Measurements from ENCODE around the gene BCL6B. TPM values are rescaled to one million over a fixed set of nuclear protein-coding genes. Genes with fewer than 3 reads are reported as not detected.
A peak's percentile ranks its signal among the peaks of the same experiment; 100 is the strongest.

BCL6B gene
- total and polyA plus RNA-seq, 2 donors from 2014 or later = 4.4 to 33.3 TPM

- DNase-seq = peak in 3 of 5 donors; percentile 22 to 77 (median 26)
- H3K4me3 ChIP-seq (ENCODE audit: low read length in 3 of 3) = no peak overlapping the region
- intact Hi-C loops (cut with DNase I) = no loop called here
- no peak for FAIRE-seq
- no peak overlapping the region for H3K9ac ChIP-seq (ENCODE audit: low read length in 3 of 3)
- no peak overlapping the region for H3K27ac ChIP-seq (ENCODE audit: low read depth in 2 of 2, low read length in 2 of 2)
- no peaks in the 10 kb centered on the region for H3K27me3 ChIP-seq (ENCODE audit: control insufficient read depth, insufficient read depth, low read length)
- no peak for TF ChIP-seq CTCF (IDR thresholded peaks at IDR 0.05; ENCODE audit: borderline replicate concordance, extremely low read depth, insufficient read depth)
- no peaks in the 10 kb centered on the region for H3K9me3 ChIP-seq (ENCODE audit: control insufficient read depth in 2 of 3, insufficient read depth in 1 of 3, low read length in 3 of 3)
- H3K36me3 ChIP-seq (ENCODE audit: control insufficient read depth in 2 of 3, insufficient read depth in 3 of 3, low read length in 3 of 3) = peaks cover 2 to 13% (median 5%) of the 10 kb centered on the region in 3 donors
- peaks cover 0 to 7% (median 0%) of the 10 kb centered on the region in 3 donors for H3K4me1 ChIP-seq (ENCODE audit: control insufficient read depth in 2 of 3, insufficient read depth in 2 of 3, low read depth in 1 of 3, low read length in 3 of 3)
These were observed 26.4 kb upstream of the BCL6B start for GRCh38 chr17:6996256-6997011.

- TF ChIP-seq CTCF (IDR thresholded peaks at IDR 0.05; ENCODE audit: borderline replicate concordance, extremely low read depth, insufficient read depth) = no peak
- Histone ChIP-seq H3K9ac (ENCODE audit: low read length in 3 of 3) (no peak overlapping the region), H3K36me3 (ENCODE audit: control insufficient read depth in 2 of 3, insufficient read depth in 3 of 3, low read length in 3 of 3) (peaks cover 2 to 21% (median 11%) of the 10 kb centered on the region in 3 donors), H3K9me3 (ENCODE audit: control insufficient read depth in 2 of 3, insufficient read depth in 1 of 3, low read length in 3 of 3) (no peaks in the 10 kb centered on the region), H3K4me3 (ENCODE audit: low read length in 3 of 3) (no peak overlapping the region), H3K4me1 (ENCODE audit: control insufficient read depth in 2 of 3, insufficient read depth in 2 of 3, low read depth in 1 of 3, low read length in 3 of 3) (peaks cover 0 to 7% (median 0%) of the 10 kb centered on the region in 3 donors), H3K27ac (ENCODE audit: low read depth in 2 of 2, low read length in 2 of 2) (no peak overlapping the region), H3K27me3 (ENCODE audit: control insufficient read depth, insufficient read depth, low read length) (no peaks in the 10 kb centered on the region)
- FAIRE-seq (no peak), DNase-seq (no peak)
- intact Hi-C loops (cut with DNase I) = no loop called here
These were observed 25.7 kb upstream of the BCL6B start for GRCh38 chr17:6997171-6997570.

GRCh38 chr17:6998855-6999508 lies 23.9 kb upstream of the BCL6B start:
- no peak overlapping the region for H3K27ac ChIP-seq (ENCODE audit: low read depth in 2 of 2, low read length in 2 of 2)
- intact Hi-C loops (cut with DNase I) = no loop called here
- no peak for TF ChIP-seq CTCF (IDR thresholded peaks at IDR 0.05; ENCODE audit: borderline replicate concordance, extremely low read depth, insufficient read depth)
- H3K36me3 ChIP-seq (ENCODE audit: control insufficient read depth in 2 of 3, insufficient read depth in 3 of 3, low read length in 3 of 3) = peaks cover 2 to 23% (median 12%) of the 10 kb centered on the region in 3 donors
- H3K9me3 ChIP-seq (ENCODE audit: control insufficient read depth in 2 of 3, insufficient read depth in 1 of 3, low read length in 3 of 3) = no peaks in the 10 kb centered on the region
- H3K9ac ChIP-seq (ENCODE audit: low read length in 3 of 3) = no peak overlapping the region
- DNase-seq (no peak), FAIRE-seq (no peak)
- no peak overlapping the region for H3K4me3 ChIP-seq (ENCODE audit: low read length in 3 of 3)
- peaks cover 0 to 7% (median 0%) of the 10 kb centered on the region in 3 donors for H3K4me1 ChIP-seq (ENCODE audit: control insufficient read depth in 2 of 3, insufficient read depth in 2 of 3, low read depth in 1 of 3, low read length in 3 of 3)
- no peaks in the 10 kb centered on the region for H3K27me3 ChIP-seq (ENCODE audit: control insufficient read depth, insufficient read depth, low read length)

Data from kidney (tissue), 14 donors.